HG02759 (cell line): Measurements from ENCODE around the gene SOBP.

Experiments
- ATAC-seq: cut with Tn5 transposase; IDR thresholded peaks from one replicate; pipeline ENCODE4 v1.9.1; 2021; ENCODE audit warnings: mild to moderate bottlenecking, moderate library complexity; ENCODE audit not compliant: unreplicated experiment

Gene SOBP

DNA sequence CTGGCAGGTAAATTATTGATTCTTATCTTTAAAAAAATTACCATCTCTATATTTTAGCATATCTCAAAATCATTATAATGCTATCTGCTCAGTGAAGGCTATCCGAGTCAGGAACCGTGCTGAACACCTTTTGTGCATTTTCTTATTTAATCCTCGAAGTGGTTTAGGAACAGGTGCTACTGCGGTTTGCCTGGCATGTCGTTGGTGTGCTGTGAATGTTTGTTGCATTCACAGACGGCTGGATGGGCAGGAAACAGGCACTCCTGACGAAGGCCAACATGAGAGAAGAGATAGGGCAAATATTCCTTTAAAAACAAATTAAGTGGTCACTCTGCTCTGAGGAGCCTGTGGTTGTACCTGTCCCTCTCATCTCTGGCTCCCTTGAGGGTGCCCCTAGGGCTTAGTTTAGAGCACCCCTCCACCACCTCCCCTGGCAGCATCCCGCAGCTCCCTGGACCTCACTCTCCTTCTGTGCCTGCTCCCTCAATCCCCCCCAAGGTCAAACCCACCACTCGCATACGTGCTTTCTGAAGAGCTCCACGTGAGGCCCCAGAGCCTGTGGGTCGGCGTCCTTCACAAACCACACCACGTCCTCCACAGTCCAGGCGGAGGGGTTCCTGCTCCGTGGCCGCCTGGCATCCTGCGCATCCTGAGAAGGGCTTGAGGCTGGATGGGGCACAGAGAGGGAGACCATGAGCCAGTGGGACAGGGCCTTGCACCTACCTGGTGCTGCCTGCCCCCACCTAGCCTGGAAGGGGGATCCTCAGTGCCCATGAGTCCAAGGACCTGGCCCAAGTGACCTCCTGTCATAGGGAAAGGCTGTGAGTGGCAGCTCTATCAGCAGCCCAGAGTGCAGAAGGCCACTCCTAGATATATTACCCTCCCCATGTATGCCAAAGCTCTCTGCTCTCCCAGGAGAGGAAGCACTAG lies 217.7 kb downstream of the SOBP start:
- no peak for ATAC-seq

GRCh38 chr6:107708435-107708834 lies 218.5 kb downstream of the SOBP start:
- ATAC-seq: no peak

- no peak for ATAC-seq
These were observed 219.4 kb downstream of the SOBP start for GRCh38 chr6:107709341-107709740.
